GM19043 (cell line): ENCODE measurements around the gene C1orf174.
"Not testable (repeated sequence)": the region's sequence is repeated elsewhere in the genome, so short reads cannot be mapped to it uniquely, and the experiment has no call there.

ENCODE experiments used
- ATAC-seq: cut with Tn5 transposase; IDR thresholded peaks from one replicate; pipeline ENCODE4 v1.9.1; 2021; ENCODE audit warnings: low read depth; ENCODE audit not compliant: unreplicated experiment

C1orf174 gene

DNA sequence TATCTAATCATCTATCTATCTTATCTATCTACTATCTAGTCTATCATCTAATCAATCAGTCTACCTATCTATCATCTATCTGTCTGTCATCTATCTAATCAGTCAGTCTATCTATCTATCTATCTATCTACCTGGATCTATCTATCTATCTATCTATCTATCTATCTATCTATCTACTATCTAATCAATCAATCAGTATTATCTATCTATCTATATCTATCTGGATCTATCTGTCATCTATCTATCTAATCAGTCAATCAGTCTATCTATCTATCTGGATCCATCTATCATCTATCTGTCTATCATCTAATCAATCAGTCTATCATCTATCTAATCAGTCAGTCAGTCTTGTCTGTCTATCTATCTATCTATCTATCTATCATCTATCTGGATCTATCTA is 26.9 kb upstream of the C1orf174 start:
- no peak for ATAC-seq

DNA sequence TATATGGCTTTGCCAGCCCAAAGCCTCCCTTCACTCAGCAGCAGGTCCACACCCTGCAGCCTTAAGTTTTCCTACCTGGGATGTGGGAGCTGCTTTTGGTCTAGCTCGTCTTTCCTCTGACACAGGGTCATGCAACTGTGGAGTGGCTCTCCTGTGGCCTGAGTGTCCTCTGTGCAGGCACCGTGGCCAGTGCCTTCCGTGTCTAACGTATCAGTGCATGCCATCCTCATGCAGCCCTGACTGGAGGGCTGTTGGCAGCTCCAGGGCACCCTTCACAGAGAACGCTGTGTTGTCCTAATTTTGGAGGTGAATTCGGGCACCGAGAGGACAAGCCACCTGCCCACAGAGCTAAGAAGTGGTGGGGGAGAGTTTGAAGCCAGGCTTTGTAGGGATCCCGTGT is 25.7 kb upstream of the C1orf174 start:
- ATAC-seq: no peak

DNA sequence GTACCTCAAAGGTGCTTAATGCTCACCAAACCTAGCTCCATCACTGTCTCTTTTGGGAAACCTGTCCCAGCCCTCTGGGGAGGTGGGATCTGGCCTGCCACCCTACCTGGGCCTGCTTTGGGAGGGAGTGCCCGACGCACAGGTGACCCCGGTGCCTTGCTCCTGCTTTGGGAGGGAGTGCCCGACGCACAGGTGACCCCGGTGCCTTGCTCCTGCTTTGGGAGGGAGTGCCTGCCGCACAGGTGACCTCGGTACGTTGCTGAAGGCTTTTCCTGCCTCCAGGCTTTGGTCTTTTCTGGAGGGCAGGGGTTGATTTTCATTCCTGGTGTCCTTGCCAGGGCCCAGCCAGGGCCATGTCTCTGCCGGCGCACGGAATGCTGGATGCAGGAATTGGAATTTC is 25.2 kb upstream of the C1orf174 start:
- no peak for ATAC-seq

DNA sequence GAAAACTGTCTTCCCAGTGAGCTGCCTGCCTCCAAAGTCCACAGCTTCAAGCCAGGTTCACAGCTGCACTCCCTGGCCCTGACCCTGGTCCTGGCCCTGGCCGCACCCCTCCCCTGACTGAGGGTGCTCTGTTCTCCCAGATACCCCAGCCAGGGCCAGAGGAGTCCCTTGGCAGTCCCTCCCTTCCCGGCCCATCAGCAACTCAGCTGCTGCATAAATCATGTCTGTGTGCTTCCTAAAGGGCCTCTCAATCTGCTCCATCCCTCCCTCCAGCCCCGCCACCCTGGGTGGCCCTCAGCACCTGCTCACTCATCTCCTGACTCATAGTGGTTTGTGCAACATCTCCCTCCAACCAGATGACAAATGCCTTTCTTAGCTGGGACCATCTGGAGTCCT is 24.8 kb upstream of the C1orf174 start:
- no peak for ATAC-seq

DNA sequence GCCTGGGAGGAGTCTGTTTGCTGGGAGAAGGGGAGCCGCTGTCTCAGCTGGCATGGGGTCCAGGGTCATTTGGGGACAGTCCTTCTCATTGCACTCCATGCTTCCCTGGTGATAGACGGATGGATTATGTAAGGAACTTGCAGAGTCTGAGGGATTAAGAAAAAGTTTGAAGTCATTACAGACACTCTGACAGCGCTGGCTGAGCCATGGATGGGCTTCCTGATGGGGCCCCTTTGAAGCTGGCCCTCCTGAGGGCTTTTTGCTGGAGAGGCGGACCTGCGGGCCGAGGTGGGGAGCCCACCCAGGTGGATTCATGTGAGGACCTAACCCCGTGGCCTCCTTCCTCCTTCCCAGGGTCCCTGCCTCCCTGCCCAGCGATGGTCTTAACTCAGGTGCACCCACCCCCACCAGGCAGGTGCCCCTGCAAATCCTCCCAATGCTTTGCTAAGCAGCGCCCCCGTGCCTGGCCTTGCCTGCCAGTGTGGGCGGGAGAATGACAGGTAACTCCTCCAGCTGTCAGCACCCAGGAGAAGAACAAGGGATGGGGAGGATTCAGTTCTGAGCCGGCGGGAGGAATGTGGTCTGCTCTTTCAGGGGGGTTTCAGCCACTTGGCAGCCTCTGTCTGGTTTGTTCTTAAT is 24.2 kb upstream of the C1orf174 start:
- ATAC-seq: no peak

DNA sequence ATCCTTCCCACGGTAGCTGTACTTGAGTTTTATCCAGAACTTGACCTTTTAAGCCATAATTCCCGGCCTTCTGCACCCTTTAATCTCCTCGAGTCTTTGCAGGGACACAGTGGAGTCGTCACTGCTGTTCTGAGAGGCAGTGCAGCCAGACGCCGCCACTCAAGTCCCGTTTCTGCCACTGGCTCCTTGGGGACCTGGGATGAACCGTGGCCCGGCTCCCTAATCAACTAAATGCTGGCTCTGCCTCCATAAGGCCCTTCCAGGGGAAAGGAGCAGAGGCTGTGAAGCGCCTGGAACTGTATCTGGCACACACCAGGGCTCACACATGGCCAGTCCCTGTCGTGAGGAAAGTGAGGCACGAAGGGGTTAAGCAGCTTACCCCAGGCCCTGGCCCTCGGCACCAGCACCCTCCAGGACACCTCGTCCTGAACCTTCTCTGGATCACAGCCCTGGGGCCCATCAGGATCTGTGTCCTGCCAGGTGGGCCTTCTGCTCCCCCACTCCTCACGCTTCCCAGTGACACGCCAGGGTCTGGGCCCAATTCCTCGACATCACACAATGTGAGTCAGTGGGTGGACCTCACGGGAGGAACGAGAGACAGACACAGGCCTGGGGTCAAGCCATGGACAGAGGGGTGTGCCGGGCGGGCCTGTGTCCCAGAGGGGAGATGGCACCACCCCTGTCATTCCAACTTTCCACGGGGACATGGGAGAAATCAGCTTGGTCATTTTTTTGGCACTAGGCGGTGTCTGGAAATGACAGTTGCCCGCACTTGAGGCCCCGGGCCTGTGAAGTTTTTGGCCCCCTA is 23.5 kb upstream of the C1orf174 start:
- no peak for ATAC-seq

DNA sequence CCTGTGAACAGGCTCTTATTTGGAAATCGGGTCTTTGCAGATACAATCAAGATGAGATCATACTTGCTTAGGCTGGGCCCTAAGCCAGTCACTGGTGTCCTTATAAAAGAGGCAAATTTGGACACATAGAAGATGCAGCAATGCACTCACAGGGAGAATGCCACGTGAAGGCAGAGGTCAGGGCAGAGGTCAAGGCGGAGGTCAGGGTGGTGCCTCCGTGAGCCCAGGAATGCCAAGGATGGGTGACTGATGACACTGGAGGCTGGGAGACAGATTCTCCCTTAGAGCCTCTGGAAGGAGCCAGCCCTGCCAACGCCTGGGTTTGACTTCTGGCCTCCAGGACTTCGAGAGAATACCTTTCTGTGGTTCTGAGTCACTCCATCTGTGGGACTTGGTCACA is 22.8 kb upstream of the C1orf174 start:
- no peak for ATAC-seq

DNA sequence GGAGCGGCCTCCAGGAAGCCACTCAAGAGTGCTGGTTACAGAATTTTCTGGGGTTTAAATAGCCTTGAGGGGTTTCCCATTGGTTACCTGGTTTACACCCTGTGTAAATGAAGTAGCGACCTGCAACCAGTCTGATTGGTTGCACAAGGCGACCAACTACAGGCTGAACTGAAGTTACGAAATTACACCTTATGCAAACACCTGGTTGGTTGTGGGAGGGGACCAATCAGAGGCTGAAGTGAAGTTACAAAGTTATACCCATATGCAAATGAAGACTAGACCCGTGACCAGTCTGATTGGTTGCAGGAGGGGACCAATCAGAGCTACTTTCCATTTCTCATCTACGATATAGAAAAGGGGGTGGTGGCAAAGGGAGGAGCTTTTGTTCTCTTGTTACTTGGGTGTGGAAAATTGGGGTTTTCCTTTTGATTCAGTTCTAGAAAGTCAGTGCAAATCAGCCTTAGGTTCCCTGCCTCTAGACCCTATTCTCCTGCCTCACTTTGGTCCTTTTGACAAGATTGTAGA is 22.2 kb upstream of the C1orf174 start:
- ATAC-seq: no peak

DNA sequence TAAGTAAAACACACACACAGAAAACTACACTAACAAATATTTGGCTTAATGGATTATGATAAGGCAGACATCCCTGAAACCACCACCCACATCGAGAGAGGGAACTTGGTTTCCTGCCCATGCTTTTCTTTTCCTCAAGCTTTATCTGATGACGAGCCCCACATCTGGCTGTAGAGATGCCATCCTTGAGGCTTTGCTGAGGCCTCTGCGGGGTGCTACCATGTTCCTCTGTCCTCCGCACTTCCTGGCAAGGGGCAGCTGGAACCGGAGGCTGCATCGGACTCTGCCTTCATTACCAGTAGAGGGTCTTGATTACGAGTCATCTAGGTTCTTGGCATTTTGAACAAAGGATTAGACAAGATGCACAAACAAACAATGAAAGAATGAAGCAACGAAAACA is 21.7 kb upstream of the C1orf174 start:
- ATAC-seq: no peak

DNA sequence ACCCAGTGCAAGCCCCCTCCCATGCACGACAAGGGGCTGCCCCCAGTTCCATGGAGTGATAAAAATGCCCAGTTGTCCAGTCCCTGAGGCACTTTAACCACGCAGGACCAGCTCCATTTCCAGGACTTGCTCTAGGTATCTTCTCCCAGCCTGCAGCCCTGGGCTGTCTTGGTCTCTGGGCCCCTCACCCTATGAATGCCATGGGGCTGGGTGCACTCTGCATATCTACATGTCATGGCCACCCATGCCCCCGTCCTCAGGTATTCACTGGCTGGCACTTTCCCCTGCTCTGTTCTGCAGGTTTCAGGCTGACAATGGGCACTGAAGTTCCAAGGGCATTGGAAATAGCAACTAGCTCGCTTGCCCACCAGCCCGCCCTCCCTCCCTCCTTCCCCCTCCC is 19.6 kb upstream of the C1orf174 start:
- no peak for ATAC-seq

DNA sequence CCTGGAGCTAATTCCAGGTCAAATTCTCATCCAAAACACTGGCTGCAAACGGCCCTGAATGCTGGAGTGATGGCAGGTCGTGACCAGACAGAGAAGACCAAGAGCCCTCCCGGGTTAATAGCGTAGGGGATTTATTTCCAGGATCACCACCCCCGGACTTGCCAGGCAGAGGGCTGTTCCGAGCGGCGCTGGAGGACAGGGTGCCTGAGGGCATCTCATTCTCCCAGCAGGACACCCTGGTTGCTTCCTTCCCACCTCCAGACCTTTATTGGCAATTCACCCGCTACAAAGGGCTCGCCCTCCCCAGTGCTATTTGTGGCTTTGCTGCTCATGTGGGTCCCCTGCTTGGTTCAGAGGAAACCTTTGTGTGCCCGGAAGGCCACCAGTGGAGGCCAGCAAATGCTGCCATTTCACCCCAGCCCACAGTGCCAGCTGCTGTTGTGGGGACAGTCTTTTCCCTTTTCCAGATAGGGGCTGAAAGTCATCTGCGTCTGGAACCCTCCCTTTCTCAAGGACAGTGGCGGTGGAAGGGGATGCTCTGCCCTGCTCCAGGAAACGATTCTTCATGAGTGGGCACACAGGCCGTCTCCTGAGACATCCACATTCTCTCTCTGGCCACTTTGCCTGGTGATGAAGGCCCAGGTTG is 19.0 kb upstream of the C1orf174 start:
- ATAC-seq: no peak

DNA sequence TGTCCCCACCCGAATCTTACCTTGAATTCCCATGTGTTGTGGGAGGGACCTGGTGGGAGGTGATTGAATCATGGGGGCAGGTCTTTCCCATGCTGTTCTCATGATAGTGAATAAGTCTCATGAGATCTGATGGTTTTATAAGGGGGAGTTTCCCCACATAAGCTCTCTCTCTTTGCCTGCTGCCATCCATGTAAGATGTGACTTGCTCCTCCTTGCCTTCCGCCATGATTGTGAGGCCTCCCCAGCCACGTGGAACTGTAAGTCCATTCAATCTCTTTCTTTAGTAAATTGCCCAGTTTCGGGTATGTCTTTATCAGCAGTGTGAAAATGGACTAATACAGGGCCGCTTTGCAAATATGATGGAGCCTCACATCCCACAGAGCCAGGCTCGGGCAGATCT is 18.3 kb upstream of the C1orf174 start:
- ATAC-seq: not testable (repeated sequence)

DNA sequence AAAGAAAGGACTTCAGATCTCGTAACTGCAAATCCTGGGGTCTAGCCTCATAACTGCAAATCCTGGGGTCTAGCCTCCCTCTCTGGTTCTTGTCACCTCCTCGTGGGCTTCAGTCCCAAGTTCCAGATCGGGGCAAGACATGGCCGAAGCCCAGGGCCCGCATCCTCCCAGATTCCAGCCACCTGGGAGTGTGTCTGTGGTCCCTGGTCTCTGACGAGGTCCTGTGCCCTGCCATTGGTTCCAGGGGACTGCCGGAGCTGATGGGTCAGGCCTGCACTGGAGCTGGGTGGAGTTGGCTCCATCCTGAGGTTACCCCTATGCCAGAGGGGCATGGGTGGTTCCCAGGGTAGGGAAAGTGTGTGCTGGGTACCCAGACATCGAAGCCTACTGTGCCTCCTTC is 17.7 kb upstream of the C1orf174 start:
- ATAC-seq: no peak

DNA sequence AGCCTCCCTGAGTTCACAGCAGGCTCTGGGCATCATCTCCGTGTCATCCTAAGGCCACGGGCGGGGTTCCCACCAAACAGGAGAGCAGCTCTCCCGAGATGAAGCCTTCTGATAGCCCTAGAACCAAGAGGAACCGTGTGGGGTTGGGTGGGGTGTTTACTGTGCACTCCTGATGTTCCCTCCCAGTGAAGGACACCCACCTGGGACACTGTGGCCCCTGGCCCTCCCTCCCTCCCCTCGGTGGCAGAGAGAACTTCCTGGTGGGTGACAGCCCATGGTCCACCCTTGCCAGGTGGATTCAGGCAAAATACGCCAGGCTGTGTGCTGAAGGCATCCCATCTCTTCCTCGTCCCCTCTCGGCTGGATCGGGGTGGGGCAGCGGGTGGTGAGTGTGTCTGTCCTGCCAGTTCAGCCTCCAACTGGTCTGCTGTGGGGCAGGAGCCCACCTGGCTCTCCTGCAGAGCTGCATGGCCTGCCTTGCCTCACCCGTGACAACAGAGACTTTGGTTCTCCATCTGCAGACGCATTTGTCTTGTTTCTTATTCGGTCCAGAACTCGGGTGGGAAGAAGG is 15.6 kb upstream of the C1orf174 start:
- no peak for ATAC-seq

DNA sequence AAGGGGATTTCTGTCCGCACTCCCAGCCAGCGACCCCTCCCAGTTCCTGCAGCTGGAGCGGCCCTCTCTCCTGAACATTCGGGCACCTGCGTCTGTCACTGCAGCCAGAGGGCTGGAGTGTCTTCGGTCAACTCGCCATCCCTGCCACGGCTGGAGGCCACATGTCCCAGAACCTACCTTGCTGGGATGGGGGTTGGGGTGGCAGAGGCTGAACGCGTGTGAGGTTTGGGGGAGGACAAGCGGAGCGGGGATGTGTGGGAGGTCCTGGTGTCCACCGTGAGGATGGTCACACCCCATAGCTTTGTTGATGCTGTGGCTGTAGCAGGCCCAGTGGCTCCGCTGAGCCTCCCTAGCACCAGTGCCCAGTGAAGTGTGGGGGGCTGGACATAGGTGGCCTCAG is 14.8 kb upstream of the C1orf174 start:
- ATAC-seq: no peak

DNA sequence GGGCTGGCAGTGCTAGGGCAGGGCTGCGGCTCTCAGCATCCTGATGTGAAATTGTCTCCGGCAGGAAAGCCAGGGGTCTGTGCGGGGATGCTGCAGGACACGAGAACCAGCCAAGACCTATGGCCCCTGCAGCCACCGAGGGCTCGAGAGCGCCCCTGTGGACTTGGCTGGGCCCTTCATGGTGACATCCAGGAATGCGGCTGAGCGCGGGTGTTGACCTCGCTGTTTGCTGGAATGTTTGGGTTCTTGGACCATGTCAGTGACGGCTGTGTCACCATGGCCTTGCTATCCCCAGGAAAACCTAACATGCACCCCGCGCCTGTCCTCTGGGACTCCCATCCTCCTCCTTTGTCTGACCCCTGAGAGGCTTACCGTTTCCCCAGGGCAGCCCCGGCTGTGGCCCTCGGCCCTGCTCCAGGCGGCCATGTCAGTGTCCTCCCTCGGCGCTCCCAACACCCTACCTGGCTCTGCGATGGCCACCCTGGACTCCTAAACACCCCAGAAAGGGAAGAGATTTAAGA is 14.3 kb upstream of the C1orf174 start:
- ATAC-seq: no peak

DNA sequence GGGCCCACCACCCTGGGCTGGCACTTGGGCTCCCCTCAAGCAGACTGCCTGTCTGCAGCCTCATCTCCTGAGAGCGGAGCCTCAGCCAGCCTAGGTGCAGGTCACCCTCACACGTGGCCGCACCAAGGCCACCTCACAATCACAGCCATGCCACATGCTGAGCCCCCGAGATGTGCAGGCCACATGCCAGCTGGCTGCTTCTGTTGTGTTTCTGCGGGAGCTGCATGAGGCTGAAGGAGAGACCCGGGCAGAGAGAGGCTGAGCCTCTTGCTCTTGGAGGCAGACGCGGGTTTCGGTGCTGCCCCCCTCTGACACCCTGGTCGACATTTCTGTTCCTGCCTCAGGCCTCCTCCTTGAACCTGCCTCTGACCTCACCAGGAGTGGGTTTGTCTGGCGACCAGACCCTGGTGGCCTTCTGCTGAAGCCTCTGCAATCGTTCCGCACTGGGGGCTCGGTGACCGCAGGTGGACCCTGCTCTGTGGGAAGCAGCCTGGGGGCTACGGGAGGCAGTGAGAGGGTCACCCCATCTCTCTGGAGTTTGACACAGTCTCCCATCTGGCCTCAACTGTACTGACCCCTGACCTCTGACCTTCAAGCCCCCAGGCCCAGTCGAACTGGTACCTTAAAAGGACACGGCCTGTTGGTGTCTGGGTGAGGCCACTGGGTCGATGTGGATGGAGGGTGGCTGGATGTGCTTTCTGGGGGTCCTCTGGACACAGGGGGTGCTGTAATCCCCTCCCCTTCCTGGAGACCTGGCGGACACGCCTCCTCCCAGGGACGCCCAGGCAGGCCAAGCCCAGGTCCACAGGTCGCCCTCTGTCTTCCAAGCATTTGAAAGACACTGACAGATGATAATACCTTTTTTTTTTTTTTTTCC is 13.0 kb upstream of the C1orf174 start:
- ATAC-seq: no peak

DNA sequence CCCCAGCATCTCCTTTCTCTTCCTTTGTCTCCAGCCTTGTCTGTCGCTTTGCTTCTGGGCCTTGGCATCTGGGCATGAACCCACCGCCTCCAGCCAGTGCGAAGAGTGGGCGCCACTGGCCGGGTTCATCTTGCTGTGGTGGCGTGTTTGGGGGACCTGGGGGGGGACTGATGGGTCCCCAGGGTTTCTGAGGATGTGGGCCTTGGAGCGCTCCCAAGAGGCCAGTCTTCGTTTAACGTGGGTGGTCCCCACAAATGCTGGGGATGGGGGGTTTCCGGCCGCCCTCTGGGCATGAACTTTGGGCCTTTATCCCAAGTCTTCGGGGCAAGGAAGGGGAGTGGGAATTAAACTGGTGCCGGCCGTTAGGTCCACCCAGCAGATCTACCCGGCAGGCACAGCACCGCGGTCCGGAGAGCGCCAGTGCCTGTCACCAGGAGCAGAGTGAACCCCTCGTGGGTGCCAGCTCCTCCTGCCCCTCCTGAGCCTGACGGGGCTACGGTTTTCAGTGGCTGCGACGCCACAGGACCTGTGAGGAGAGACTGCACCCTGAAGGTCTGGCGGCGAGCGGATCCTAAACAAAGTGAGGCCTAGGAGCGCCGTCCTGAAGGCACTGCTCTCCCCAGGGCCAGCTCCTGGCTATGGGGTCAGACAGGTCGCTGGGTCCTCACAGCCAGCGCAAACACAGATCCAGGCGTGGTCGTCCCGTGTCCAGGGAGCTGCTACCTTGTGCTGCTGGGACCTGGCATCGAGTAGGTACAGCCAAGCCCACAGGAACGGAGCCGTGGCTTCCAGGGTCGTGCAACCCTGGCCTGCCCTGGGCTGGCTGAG is 12.1 kb upstream of the C1orf174 start:
- no peak for ATAC-seq
